Trophoblast cell (in vitro differentiated cells and primary cell): ENCODE data around the gene GH2.
"Not testable (repeated sequence)": the region's sequence is repeated elsewhere in the genome, so short reads cannot be mapped to it uniquely, and the experiment has no call there.

Experiments used
- DNase-seq, 2 donors: peaks; one replicate each; pipeline ENCODE4 v3.0.0-alpha.2; 2016
- H2AFZ ChIP-seq: 2 replicates; pipeline ENCODE4 v1.6.1; 2013; ENCODE audit warnings: low read length, moderate library complexity, mild to moderate bottlenecking; ENCODE audit not compliant: insufficient read depth, poor library complexity
- H2AK5ac ChIP-seq: 2 replicates; pipeline ENCODE4 v1.6.1; 2013; ENCODE audit warnings: mild to moderate bottlenecking, low read length
- H2BK120ac ChIP-seq: 2 replicates; pipeline ENCODE4 v1.6.1; 2013; ENCODE audit warnings: low read length, mild to moderate bottlenecking, moderate library complexity; ENCODE audit not compliant: insufficient read depth, poor library complexity
- H2BK12ac ChIP-seq: 2 replicates; pipeline ENCODE4 v1.6.1; 2013; ENCODE audit warnings: mild to moderate bottlenecking, low read length, moderate library complexity
- H2BK5ac ChIP-seq: 2 replicates; pipeline ENCODE4 v1.6.1; 2013; ENCODE audit warnings: low read length, low read depth, moderate library complexity, mild to moderate bottlenecking; ENCODE audit not compliant: poor library complexity
- H3K14ac ChIP-seq: 2 replicates; pipeline ENCODE4 v1.6.1; 2013; ENCODE audit warnings: mild to moderate bottlenecking, low read length
- H3K18ac ChIP-seq: 2 replicates; pipeline ENCODE4 v1.6.1; 2013; ENCODE audit warnings: mild to moderate bottlenecking, low read length
- H3K23ac ChIP-seq: 2 replicates; pipeline ENCODE4 v1.6.1; 2013; ENCODE audit warnings: low read length
- H3K27ac ChIP-seq: 2 replicates; pipeline ENCODE4 v1.5.1; 2013; ENCODE audit warnings: low read depth, mild to moderate bottlenecking, inconsistent platforms, low read length, moderate library complexity
- H3K27me3 ChIP-seq: 2 replicates; pipeline ENCODE4 v1.6.1; 2013; ENCODE audit warnings: inconsistent platforms, mild to moderate bottlenecking, low read length, moderate library complexity; ENCODE audit not compliant: insufficient read depth
- H3K36me3 ChIP-seq, 2 experiments: 1 replicate in 1 of 2; 2 replicates in 1 of 2; pipeline ENCODE4 v1.6.1; 2013; ENCODE audit warnings: low read length in 2 of 2, mild to moderate bottlenecking in 2 of 2, moderate library complexity in 1 of 2; ENCODE audit not compliant: insufficient read depth in 2 of 2, control insufficient read depth in 1 of 2
- H3K4ac ChIP-seq: 2 replicates; pipeline ENCODE4 v1.6.1; 2013; ENCODE audit warnings: low read depth, mild to moderate bottlenecking, low read length, moderate library complexity
- H3K4me1 ChIP-seq, 2 experiments: 1 replicate in 1 of 2; 2 replicates in 1 of 2; pipeline ENCODE4 v1.6.1; 2013; ENCODE audit warnings: low read length in 2 of 2, mild to moderate bottlenecking in 2 of 2, moderate library complexity in 1 of 2; ENCODE audit not compliant: insufficient read depth in 2 of 2, control insufficient read depth in 1 of 2
- H3K4me2 ChIP-seq: 2 replicates; pipeline ENCODE4 v1.6.1; 2013; ENCODE audit warnings: inconsistent platforms, mild to moderate bottlenecking, low read length, moderate library complexity
- H3K4me3 ChIP-seq: 2 replicates; pipeline ENCODE4 v1.5.1; 2013; ENCODE audit warnings: mild to moderate bottlenecking, low read depth, low read length, inconsistent platforms
- H3K79me1 ChIP-seq: one replicate; pipeline ENCODE4 v1.6.1; 2013; ENCODE audit warnings: low read length
- H3K79me2 ChIP-seq: 2 replicates; pipeline ENCODE4 v1.6.1; 2013; ENCODE audit warnings: low read length, mild to moderate bottlenecking; ENCODE audit not compliant: control insufficient read depth, insufficient read depth, poor library complexity
- H3K9ac ChIP-seq: 2 replicates; pipeline ENCODE4 v1.6.1; 2013; ENCODE audit warnings: mild to moderate bottlenecking, low read length
- H3K9me3 ChIP-seq: 2 replicates; pipeline ENCODE4 v1.6.1; 2013; ENCODE audit warnings: low read depth, mild to moderate bottlenecking, control low read depth, inconsistent platforms, low read length; ENCODE audit not compliant: insufficient read depth
- H4K12ac ChIP-seq: 2 replicates; pipeline ENCODE4 v1.6.1; 2013; ENCODE audit warnings: low read depth, mild to moderate bottlenecking, low read length, moderate library complexity
- H4K8ac ChIP-seq: 2 replicates; pipeline ENCODE4 v1.6.1; 2013; ENCODE audit warnings: low read depth, mild to moderate bottlenecking, low read length, moderate library complexity
- H4K91ac ChIP-seq: one replicate; pipeline ENCODE4 v1.6.1; 2013; ENCODE audit warnings: low read depth, mild to moderate bottlenecking, low read length, moderate library complexity
- WGBS: extraction: QIAGEN DNeasy Blood & Tissue Kit; methylation state at CpG from one replicate; pipeline ENCODE4 v1.1.7; 2013; ENCODE audit warnings: missing lambda C conversion rate; ENCODE audit not compliant: insufficient read length, insufficient coverage; ENCODE audit errors: extremely low coverage; 5-methylcytosine and 5-hydroxymethylcytosine counted together

The GH2 gene

GRCh38 chr17:63904796-63905195, 23.1 kb upstream of the GH2 start:
- H3K18ac ChIP-seq, H4K12ac ChIP-seq, H3K4me2 ChIP-seq, H3K4me3 ChIP-seq, H3K23ac ChIP-seq, H3K36me3 ChIP-seq, H3K4ac ChIP-seq, H2AK5ac ChIP-seq, H3K27ac ChIP-seq, H4K8ac ChIP-seq, H3K9ac ChIP-seq, H3K79me1 ChIP-seq, H3K27me3 ChIP-seq, H2BK12ac ChIP-seq, H2BK5ac ChIP-seq, H2BK120ac ChIP-seq, H3K4me1 ChIP-seq, H2AFZ ChIP-seq, H4K91ac ChIP-seq, H3K79me2 ChIP-seq, H3K14ac ChIP-seq, H3K9me3 ChIP-seq: not testable (repeated sequence)
- WGBS = no CpG with 5 or more reads among the region's 8 CpGs
- DNase-seq = peak; percentile 68 to 84

GRCh38 chr17:63903787-63904201, 22.1 kb upstream of the GH2 start:
- H3K4ac ChIP-seq, DNase-seq, H4K91ac ChIP-seq, H3K9me3 ChIP-seq, H3K14ac ChIP-seq, H2BK5ac ChIP-seq, H3K4me3 ChIP-seq, H3K23ac ChIP-seq, H3K27ac ChIP-seq, H3K79me2 ChIP-seq, H2BK12ac ChIP-seq, H3K18ac ChIP-seq, H2AFZ ChIP-seq, H4K12ac ChIP-seq, H3K27me3 ChIP-seq, H3K9ac ChIP-seq, H2BK120ac ChIP-seq, H2AK5ac ChIP-seq, H4K8ac ChIP-seq, H3K4me2 ChIP-seq, H3K79me1 ChIP-seq, H3K4me1 ChIP-seq, H3K36me3 ChIP-seq: not testable (repeated sequence)
- WGBS = no CpG with 5 or more reads among the region's 5 CpGs

- not testable (repeated sequence) for H3K4me1 ChIP-seq, H3K9ac ChIP-seq, H3K9me3 ChIP-seq, H2AFZ ChIP-seq, H3K23ac ChIP-seq, H2BK5ac ChIP-seq, H4K8ac ChIP-seq, H3K79me2 ChIP-seq, H3K27ac ChIP-seq, H2BK120ac ChIP-seq, H2AK5ac ChIP-seq, DNase-seq, H3K27me3 ChIP-seq, H3K4me3 ChIP-seq, H3K4ac ChIP-seq, H4K12ac ChIP-seq, H3K36me3 ChIP-seq, H3K4me2 ChIP-seq, H3K79me1 ChIP-seq, H3K14ac ChIP-seq, H2BK12ac ChIP-seq, H4K91ac ChIP-seq, H3K18ac ChIP-seq
- no CpG with 5 or more reads among the region's 2 CpGs for WGBS
These were observed 20.2 kb upstream of the GH2 start for GRCh38 chr17:63901971-63902370.

- WGBS = no CpG with 5 or more reads among the region's 6 CpGs
- not testable (repeated sequence) for H3K18ac ChIP-seq, H3K27me3 ChIP-seq, H3K36me3 ChIP-seq, H2BK5ac ChIP-seq, H3K79me1 ChIP-seq, H3K23ac ChIP-seq, DNase-seq, H3K27ac ChIP-seq, H3K4me1 ChIP-seq, H2AFZ ChIP-seq, H3K4ac ChIP-seq, H2BK120ac ChIP-seq, H2AK5ac ChIP-seq, H4K8ac ChIP-seq, H3K4me3 ChIP-seq, H3K14ac ChIP-seq, H4K12ac ChIP-seq, H2BK12ac ChIP-seq, H3K4me2 ChIP-seq, H3K9me3 ChIP-seq, H3K9ac ChIP-seq, H3K79me2 ChIP-seq, H4K91ac ChIP-seq
These were observed 17.4 kb upstream of the GH2 start for GRCh38 chr17:63898899-63899798.
